DND-41 (cell line): Measurements from ENCODE around the gene PHLDB3.

Source experiments
- CTCF ChIP-seq: IDR thresholded peaks from 2 replicates; pipeline ENCODE4 v1.5.1; 2012; ENCODE audit warnings: borderline replicate concordance, low read length, moderate library complexity, mild to moderate bottlenecking; ENCODE audit not compliant: poor library complexity, severe bottlenecking; ENCODE audit errors: extremely low read depth
- EZH2 ChIP-seq: IDR thresholded peaks from 3 replicates; pipeline ENCODE4 v1.6.1; 2012; ENCODE audit warnings: borderline replicate concordance, low read depth, mild to moderate bottlenecking, moderate library complexity, low read length, inconsistent platforms; ENCODE audit not compliant: severe bottlenecking

GRCh38 chr19:43532962-43533545 lies 28.5 kb upstream of the PHLDB3 start, which contains the start of gene ZNF575:
- TF ChIP-seq CTCF (no peak), EZH2 (no peak)
